Neural cell (in vitro differentiated cells): ENCODE data around the gene DEUP1. TPM values are rescaled to one million over a fixed set of nuclear protein-coding genes. Genes with fewer than 3 reads are reported as not detected.

Experiments
- H2AFZ ChIP-seq: fragments of 200-600, 300-800 bp; sonication (generic), shearing (Covaris generic); 2 replicates; pipeline ENCODE4 v1.6.0; 2014; ENCODE audit warnings: low read depth, mild to moderate bottlenecking, antibody characterized with exemption, low read length, moderate library complexity
- H3F3A ChIP-seq: fragments of 200-600 bp; shearing (Covaris generic); 2 replicates; pipeline ENCODE4 v1.6.1; 2016; ENCODE audit warnings: mild to moderate bottlenecking, moderate library complexity, mixed read lengths, antibody characterized with exemption, low read length; ENCODE audit not compliant: insufficient read depth, poor library complexity, severe bottlenecking
- H3K27ac ChIP-seq: fragments of 200-600, 300-800 bp; sonication (generic), shearing (Covaris generic); 2 replicates; pipeline ENCODE4 v1.5.1; 2014; ENCODE audit warnings: mild to moderate bottlenecking, low read length, moderate library complexity
- H3K27me3 ChIP-seq: fragments of 300-800, 200-600 bp; sonication (generic), shearing (Covaris generic); 2 replicates; pipeline ENCODE4 v1.6.0; 2014; ENCODE audit warnings: mild to moderate bottlenecking, low read depth, low read length, moderate library complexity; ENCODE audit not compliant: insufficient read depth
- H3K36me3 ChIP-seq: fragments of 300-800, 200-600 bp; sonication (generic), shearing (Covaris generic); 2 replicates; pipeline ENCODE4 v1.5.1; 2014; ENCODE audit warnings: mild to moderate bottlenecking, antibody characterized with exemption, low read length, moderate library complexity; ENCODE audit not compliant: insufficient read depth
- H3K4me2 ChIP-seq: fragments of 300-800, 200-600 bp; sonication (generic), shearing (Covaris generic); 2 replicates; pipeline ENCODE4 v1.6.0; 2014; ENCODE audit warnings: mild to moderate bottlenecking, low read length
- H3K4me3 ChIP-seq: fragments of 300-800, 200-600 bp; sonication (generic), shearing (Covaris generic); 2 replicates; pipeline ENCODE4 v1.5.1; 2014; ENCODE audit warnings: mild to moderate bottlenecking, low read length, moderate library complexity
- H3K79me2 ChIP-seq: fragments of 200-600 bp; shearing (Covaris generic); replicated peaks from 2 replicates; pipeline ENCODE4 v1.6.0; 2014; ENCODE audit warnings: mild to moderate bottlenecking, low read length, moderate library complexity; ENCODE audit not compliant: insufficient read depth
- H3K9ac ChIP-seq: fragments of 300-800, 200-600 bp; sonication (generic), shearing (Covaris generic); 2 replicates; pipeline ENCODE4 v1.6.1; 2016; ENCODE audit warnings: mild to moderate bottlenecking, low read length, mixed read lengths
- H3K9me2 ChIP-seq: fragments of 200-600 bp; shearing (Covaris generic); 2 replicates; pipeline ENCODE4 v1.6.1; 2016; ENCODE audit warnings: mild to moderate bottlenecking, low read length, mixed read lengths; ENCODE audit not compliant: insufficient read depth
- H3K9me3 ChIP-seq: fragments of 200-600, 300-800 bp; sonication (generic), shearing (Covaris generic); 2 replicates; pipeline ENCODE4 v1.6.1; 2016; ENCODE audit warnings: mild to moderate bottlenecking, mixed run types, low read length, moderate library complexity, mixed read lengths
- H4K20me1 ChIP-seq: fragments of 200-600 bp; shearing (Covaris generic); 2 replicates; pipeline ENCODE4 v1.6.1; 2016; ENCODE audit warnings: mild to moderate bottlenecking, mixed run types; ENCODE audit not compliant: insufficient read depth
- EP300 ChIP-seq: fragments of 450-650 bp; conservative IDR thresholded peaks from 2 replicates; pipeline ENCODE4 v1.6.1; 2014; ENCODE audit warnings: antibody characterized with exemption, mild to moderate bottlenecking, moderate library complexity; ENCODE audit not compliant: poor library complexity, severe bottlenecking
- EZH2 ChIP-seq: fragments of 200-600, 300-800 bp; shearing (Covaris generic), sonication (generic); IDR thresholded peaks from 2 replicates; pipeline ENCODE4 v1.6.1; 2014; ENCODE audit warnings: antibody characterized with exemption, low read length, borderline replicate concordance, mild to moderate bottlenecking; ENCODE audit not compliant: insufficient read depth, poor library complexity, severe bottlenecking
- MXI1 ChIP-seq: fragments of 450-650 bp; conservative IDR thresholded peaks from 2 replicates; pipeline ENCODE4 v1.6.1; 2014; ENCODE audit warnings: antibody characterized with exemption, mild to moderate bottlenecking; ENCODE audit not compliant: poor library complexity, severe bottlenecking
- POLR2AphosphoS5 ChIP-seq: IDR thresholded peaks from 2 replicates; pipeline ENCODE4 v1.6.1; 2012
- RAD21 ChIP-seq: fragments of 450-650 bp; conservative IDR thresholded peaks from 2 replicates; pipeline ENCODE4 v1.6.1; 2014; ENCODE audit warnings: antibody characterized with exemption, mild to moderate bottlenecking, moderate library complexity
- SMC3 ChIP-seq: fragments of 450-650 bp; conservative IDR thresholded peaks from 2 replicates; pipeline ENCODE4 v1.6.1; 2014; ENCODE audit warnings: antibody characterized with exemption, mild to moderate bottlenecking, moderate library complexity; ENCODE audit not compliant: poor library complexity
- TAF1 ChIP-seq: IDR thresholded peaks from 2 replicates; pipeline ENCODE4 v1.6.1; 2012; ENCODE audit warnings: low read depth
- polyA minus RNA-seq: library from RNA; depleted of rRNA, polyadenylated mRNA; stranded (reverse); fragments of >200 nt; gene quantifications from 2 replicates; pipeline ENCODE4 v1.2.3, GENCODE V29; 2014
- polyA plus RNA-seq: library from polyadenylated mRNA; depleted of rRNA; stranded (reverse); fragments of >200 nt; gene quantifications from 2 replicates; pipeline ENCODE4 v1.2.3, GENCODE V29; 2014
- TF ChIP-seq, protein P1 (sequence below): IDR thresholded peaks from 2 replicates; pipeline ENCODE4 v1.6.1; 2012; ENCODE audit warnings: borderline replicate concordance
- TF ChIP-seq, protein P2 (sequence below): fragments of 450-650 bp; IDR thresholded peaks from 2 replicates; pipeline ENCODE4 v1.5.1; 2014; ENCODE audit warnings: antibody characterized with exemption, mild to moderate bottlenecking, moderate library complexity; ENCODE audit not compliant: poor library complexity, severe bottlenecking

DEUP1 gene, protein sequence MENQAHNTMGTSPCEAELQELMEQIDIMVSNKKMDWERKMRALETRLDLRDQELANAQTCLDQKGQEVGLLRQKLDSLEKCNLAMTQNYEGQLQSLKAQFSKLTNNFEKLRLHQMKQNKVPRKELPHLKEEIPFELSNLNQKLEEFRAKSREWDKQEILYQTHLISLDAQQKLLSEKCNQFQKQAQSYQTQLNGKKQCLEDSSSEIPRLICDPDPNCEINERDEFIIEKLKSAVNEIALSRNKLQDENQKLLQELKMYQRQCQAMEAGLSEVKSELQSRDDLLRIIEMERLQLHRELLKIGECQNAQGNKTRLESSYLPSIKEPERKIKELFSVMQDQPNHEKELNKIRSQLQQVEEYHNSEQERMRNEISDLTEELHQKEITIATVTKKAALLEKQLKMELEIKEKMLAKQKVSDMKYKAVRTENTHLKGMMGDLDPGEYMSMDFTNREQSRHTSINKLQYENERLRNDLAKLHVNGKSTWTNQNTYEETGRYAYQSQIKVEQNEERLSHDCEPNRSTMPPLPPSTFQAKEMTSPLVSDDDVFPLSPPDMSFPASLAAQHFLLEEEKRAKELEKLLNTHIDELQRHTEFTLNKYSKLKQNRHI
- polyA plus RNA-seq (0.46 TPM in 1 of 2 replicates, not detected in the other), polyA minus RNA-seq (0.46 TPM in 1 of 2 replicates, not detected in the other)

DNA sequence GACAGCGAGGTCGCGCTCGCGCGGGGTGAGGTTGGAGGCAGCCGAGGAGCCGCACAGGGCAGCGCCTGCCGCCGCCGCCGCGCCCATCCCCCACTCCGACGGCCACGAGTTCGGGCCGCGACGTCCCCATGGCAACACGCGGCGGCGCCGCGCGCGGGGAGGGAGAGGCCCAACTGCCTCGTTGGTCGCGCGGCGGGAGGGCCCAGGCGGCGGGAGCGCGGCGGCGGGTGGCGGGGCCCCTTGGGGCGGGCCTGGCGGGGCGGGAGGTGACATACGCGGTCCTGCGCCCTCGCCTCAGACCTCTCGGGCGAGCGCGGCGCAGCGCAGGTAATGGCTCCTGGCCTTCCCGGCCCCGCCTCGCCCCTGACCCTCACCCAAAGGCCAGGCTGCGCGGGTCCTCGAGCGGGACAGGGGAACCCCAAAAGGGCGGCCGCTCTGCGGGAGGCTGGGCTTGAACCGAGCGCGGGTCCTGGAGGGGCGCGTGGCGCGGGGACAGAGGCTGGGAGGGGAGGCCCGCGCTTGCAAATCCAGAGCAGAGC lies at the start of gene DEUP1:
Gene DEUP1 (plus strand): TSS at position 297 of the 539 bp plus-strand sequence. CDS start 1,518 bp downstream, outside the sequence.
- TF ChIP-seq EP300, result peak; percentile 17
- TF ChIP-seq SMC3, result no peak
- Histone ChIP-seq H3K9ac (no peak within 1 kb of the TSS), H3K4me2 (no peak within 1 kb of the TSS), H3K79me2 (no peaks in the 10 kb centered on the region), H3K27me3 (peaks cover 3% of the 10 kb centered on the region), H2AFZ (no peak within 1 kb of the TSS), H3K9me2 (no peaks in the 10 kb centered on the region), H3K9me3 (no peaks in the 10 kb centered on the region), H3K4me3 (peak within 1 kb of the TSS; percentile 50), H3K27ac (no peak within 1 kb of the TSS), H4K20me1 (no peaks in the 10 kb centered on the region), H3K36me3 (no peaks in the 10 kb centered on the region), H3F3A (no peaks in the 10 kb centered on the region)

DNA sequence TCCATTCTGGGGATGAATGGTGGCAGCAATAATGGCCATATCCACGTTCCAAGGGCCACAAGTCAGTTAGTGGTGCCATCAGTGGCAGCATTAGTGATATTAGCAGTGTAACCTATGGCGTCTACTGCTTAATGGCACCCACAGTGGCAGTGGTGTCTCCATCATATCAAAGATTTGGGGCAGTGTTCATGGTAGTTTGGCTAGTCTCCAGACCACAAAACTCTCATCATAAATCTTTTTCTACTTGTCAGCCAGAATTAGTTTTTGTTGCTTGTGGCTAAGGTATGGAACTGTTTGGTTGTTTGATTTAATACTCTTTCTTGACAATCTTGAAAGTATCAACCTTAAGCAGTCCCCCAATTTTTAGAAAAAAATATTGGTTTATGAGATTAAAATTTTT lies 45.1 kb upstream of the DEUP1 start:
- Histone ChIP-seq H3K4me3 (no peak overlapping the region), H3K27me3 (no peaks in the 10 kb centered on the region), H3K9me2 (no peaks in the 10 kb centered on the region), H3K36me3 (no peaks in the 10 kb centered on the region), H3K9ac (no peak overlapping the region), H3K9me3 (no peaks in the 10 kb centered on the region), H3K27ac (no peak overlapping the region), H3K4me2 (no peak overlapping the region), H3K79me2 (no peaks in the 10 kb centered on the region), H3F3A (no peaks in the 10 kb centered on the region), H2AFZ (no peak overlapping the region), H4K20me1 (no peaks in the 10 kb centered on the region)
- TF ChIP-seq, protein P1, sequence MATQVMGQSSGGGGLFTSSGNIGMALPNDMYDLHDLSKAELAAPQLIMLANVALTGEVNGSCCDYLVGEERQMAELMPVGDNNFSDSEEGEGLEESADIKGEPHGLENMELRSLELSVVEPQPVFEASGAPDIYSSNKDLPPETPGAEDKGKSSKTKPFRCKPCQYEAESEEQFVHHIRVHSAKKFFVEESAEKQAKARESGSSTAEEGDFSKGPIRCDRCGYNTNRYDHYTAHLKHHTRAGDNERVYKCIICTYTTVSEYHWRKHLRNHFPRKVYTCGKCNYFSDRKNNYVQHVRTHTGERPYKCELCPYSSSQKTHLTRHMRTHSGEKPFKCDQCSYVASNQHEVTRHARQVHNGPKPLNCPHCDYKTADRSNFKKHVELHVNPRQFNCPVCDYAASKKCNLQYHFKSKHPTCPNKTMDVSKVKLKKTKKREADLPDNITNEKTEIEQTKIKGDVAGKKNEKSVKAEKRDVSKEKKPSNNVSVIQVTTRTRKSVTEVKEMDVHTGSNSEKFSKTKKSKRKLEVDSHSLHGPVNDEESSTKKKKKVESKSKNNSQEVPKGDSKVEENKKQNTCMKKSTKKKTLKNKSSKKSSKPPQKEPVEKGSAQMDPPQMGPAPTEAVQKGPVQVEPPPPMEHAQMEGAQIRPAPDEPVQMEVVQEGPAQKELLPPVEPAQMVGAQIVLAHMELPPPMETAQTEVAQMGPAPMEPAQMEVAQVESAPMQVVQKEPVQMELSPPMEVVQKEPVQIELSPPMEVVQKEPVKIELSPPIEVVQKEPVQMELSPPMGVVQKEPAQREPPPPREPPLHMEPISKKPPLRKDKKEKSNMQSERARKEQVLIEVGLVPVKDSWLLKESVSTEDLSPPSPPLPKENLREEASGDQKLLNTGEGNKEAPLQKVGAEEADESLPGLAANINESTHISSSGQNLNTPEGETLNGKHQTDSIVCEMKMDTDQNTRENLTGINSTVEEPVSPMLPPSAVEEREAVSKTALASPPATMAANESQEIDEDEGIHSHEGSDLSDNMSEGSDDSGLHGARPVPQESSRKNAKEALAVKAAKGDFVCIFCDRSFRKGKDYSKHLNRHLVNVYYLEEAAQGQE, result no peak
- no peak for TF ChIP-seq EZH2
- no peak for TF ChIP-seq SMC3
- no peak for TF ChIP-seq MXI1
- TF ChIP-seq RAD21, result no peak
- TF ChIP-seq TAF1, result no peak
- TF ChIP-seq EP300, result no peak
- TF ChIP-seq POLR2AphosphoS5, result no peak
- TF ChIP-seq, protein P2, sequence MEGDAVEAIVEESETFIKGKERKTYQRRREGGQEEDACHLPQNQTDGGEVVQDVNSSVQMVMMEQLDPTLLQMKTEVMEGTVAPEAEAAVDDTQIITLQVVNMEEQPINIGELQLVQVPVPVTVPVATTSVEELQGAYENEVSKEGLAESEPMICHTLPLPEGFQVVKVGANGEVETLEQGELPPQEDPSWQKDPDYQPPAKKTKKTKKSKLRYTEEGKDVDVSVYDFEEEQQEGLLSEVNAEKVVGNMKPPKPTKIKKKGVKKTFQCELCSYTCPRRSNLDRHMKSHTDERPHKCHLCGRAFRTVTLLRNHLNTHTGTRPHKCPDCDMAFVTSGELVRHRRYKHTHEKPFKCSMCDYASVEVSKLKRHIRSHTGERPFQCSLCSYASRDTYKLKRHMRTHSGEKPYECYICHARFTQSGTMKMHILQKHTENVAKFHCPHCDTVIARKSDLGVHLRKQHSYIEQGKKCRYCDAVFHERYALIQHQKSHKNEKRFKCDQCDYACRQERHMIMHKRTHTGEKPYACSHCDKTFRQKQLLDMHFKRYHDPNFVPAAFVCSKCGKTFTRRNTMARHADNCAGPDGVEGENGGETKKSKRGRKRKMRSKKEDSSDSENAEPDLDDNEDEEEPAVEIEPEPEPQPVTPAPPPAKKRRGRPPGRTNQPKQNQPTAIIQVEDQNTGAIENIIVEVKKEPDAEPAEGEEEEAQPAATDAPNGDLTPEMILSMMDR, result no peak
